Sigmoid colon (tissue), 7 donors: ENCODE measurements around the gene ARHGAP18. TPM values are rescaled to one million over a fixed set of nuclear protein-coding genes. Genes with fewer than 3 reads are reported as not detected.

Source experiments
- DNase-seq: peaks from one replicate; pipeline ENCODE4 v3.0.0-alpha.2; 2019
- H3K27ac ChIP-seq, 4 donors: fragments of 200-600 bp; sonication (generic); one replicate each; pipeline ENCODE4 v1.5.1; 2016 to 2019; ENCODE audit warnings: mild to moderate bottlenecking in 1 of 4
- H3K27me3 ChIP-seq, 3 donors: fragments of 200-600 bp; sonication (generic); one replicate each; pipeline ENCODE4 v1.5.1; 2019; ENCODE audit warnings: mild to moderate bottlenecking in 1 of 3
- H3K36me3 ChIP-seq, 4 donors: fragments of 200-600 bp; sonication (generic); one replicate each; pipeline ENCODE4 v1.5.1; 2016 to 2019
- H3K4me1 ChIP-seq, 4 donors: fragments of 200-600 bp; sonication (generic); one replicate each; pipeline ENCODE4 v1.5.1; 2017 to 2019
- H3K4me3 ChIP-seq, 4 donors: fragments of 200-600 bp; sonication (generic); one replicate each; pipeline ENCODE4 v1.5.1; 2017 to 2019; ENCODE audit warnings: mild to moderate bottlenecking in 2 of 4, moderate library complexity in 1 of 4
- H3K9me3 ChIP-seq, 4 donors: fragments of 200-600 bp in 3 of 4; sonication (generic) in 3 of 4; one replicate each; pipeline versions ENCODE4 v1.5.1 to v1.6.1; 2013 to 2019
- EP300 ChIP-seq, 4 donors: sonication (generic); formaldehyde crosslinking; IDR thresholded peaks; one replicate each; pipeline ENCODE4 v1.6.1; 2017; ENCODE audit warnings: antibody characterized with exemption in 4 of 4
- POLR2A ChIP-seq, 2 donors: fragments of 450-650 bp; IDR thresholded peaks; one replicate each; pipeline ENCODE4 v1.6.1; 2016; ENCODE audit warnings: antibody characterized with exemption in 2 of 2, mild to moderate bottlenecking in 2 of 2, moderate library complexity in 2 of 2
- POLR2AphosphoS5 ChIP-seq, 4 donors: sonication (generic); formaldehyde crosslinking; IDR thresholded peaks; one replicate each; pipeline ENCODE4 v1.6.1; 2017; ENCODE audit warnings: antibody characterized with exemption in 4 of 4
- WGBS, 2 donors: extraction: QIAGEN DNeasy Blood & Tissue Kit; methylation state at CpG; one replicate each; pipeline ENCODE4 v1.1.7; 2013; 5-methylcytosine and 5-hydroxymethylcytosine counted together
- intact Hi-C: fragments of 100-400 bp; cut with DNase I; formaldehyde crosslinking; loops from one replicate; pipeline ENCODE4 v1.15.1; 2023
- polyA plus RNA-seq, 3 donors: library from polyadenylated mRNA; stranded (reverse); fragments of 200-250 nt; gene quantifications; one replicate each; pipeline ENCODE4 v1.2.3, GENCODE V29; 2013
- total RNA-seq, 4 donors: library from RNA; depleted of rRNA; stranded (reverse); fragments of >200 nt; gene quantifications; one replicate each; pipeline ENCODE4 v1.1.0, GENCODE V29; 2016
- TF ChIP-seq, protein P1 (sequence below), 4 experiments: fragments of 450-650 bp in 3 of 4; fragments of 200-600 bp in 1 of 4; IDR thresholded peaks; one replicate each; pipeline ENCODE4 v1.5.1; 2016 to 2019; ENCODE audit warnings: antibody characterized with exemption in 4 of 4, mild to moderate bottlenecking in 3 of 4, moderate library complexity in 2 of 4
- donor health status: healthy with polysubstance abuse.
- donor health status: Bipolar disorder and iron deficiency.
- donor health status: healthy.

Gene ARHGAP18
- total and polyA plus RNA-seq, 7 donors, result 9.2 to 16.9 (median 10.7) TPM

DNA sequence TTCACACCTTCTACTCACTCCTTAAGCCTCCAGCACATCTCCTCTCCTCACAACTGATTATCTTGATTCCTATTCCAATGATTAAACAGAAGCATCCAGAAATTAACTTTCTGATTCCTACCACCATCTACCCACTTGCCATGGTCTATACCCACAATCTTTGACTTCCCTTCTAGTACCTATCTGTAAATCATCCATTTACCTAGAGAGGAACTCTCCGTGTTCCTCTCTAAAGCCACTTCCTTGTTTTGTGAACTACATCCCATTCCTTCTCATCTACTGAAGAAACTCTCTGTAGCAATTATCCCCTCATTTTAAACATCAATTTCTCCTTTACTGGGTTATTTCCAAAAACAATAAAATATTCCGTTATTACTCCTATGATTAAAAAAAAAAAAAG is 167.3 kb downstream of the ARHGAP18 start:
- WGBS, 2 donors, result 62 to 81% methylated on average over 2 of the region's 2 CpGs
- no peak overlapping the region for H3K27ac ChIP-seq
- no peak for DNase-seq
- H3K4me1 ChIP-seq, result no peaks in the 10 kb centered on the region
- no peak overlapping the region for H3K4me3 ChIP-seq
- H3K36me3 ChIP-seq, result no peaks in the 10 kb centered on the region
- TF ChIP-seq, protein P1, sequence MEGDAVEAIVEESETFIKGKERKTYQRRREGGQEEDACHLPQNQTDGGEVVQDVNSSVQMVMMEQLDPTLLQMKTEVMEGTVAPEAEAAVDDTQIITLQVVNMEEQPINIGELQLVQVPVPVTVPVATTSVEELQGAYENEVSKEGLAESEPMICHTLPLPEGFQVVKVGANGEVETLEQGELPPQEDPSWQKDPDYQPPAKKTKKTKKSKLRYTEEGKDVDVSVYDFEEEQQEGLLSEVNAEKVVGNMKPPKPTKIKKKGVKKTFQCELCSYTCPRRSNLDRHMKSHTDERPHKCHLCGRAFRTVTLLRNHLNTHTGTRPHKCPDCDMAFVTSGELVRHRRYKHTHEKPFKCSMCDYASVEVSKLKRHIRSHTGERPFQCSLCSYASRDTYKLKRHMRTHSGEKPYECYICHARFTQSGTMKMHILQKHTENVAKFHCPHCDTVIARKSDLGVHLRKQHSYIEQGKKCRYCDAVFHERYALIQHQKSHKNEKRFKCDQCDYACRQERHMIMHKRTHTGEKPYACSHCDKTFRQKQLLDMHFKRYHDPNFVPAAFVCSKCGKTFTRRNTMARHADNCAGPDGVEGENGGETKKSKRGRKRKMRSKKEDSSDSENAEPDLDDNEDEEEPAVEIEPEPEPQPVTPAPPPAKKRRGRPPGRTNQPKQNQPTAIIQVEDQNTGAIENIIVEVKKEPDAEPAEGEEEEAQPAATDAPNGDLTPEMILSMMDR (IDR thresholded peaks at IDR 0.05), result no peak
- TF ChIP-seq EP300 (IDR thresholded peaks at IDR 0.05) (no peak), POLR2A (IDR thresholded peaks at IDR 0.05) (no peak), POLR2AphosphoS5 (IDR thresholded peaks at IDR 0.05) (no peak)
- intact Hi-C loops, result no loop called here
- no peaks in the 10 kb centered on the region for H3K27me3 ChIP-seq
- H3K9me3 ChIP-seq, result no peaks in the 10 kb centered on the region

DNA sequence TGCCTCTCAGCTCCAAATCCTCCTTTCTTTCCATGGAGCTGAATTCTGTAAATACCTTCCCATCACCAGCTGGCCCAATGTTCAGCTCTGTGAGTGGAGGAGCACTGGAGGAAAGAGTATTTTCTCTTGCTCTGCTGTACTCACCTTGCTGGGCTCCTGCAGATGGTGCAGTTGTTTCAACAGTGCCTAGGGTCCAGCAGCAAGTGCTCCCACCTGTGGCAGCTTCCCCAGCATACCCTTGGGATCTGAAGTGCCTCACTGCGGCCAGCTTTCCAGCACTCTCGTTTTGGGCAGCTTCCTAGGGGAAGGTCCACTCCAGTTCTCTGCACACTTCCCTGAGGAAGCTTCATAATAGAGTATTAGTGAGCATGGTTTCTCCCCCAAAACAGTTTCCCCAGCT is 170.9 kb downstream of the ARHGAP18 start:
- H3K4me3 ChIP-seq, result no peak overlapping the region
- no peaks in the 10 kb centered on the region for H3K4me1 ChIP-seq
- no peak overlapping the region for H3K27ac ChIP-seq
- no peaks in the 10 kb centered on the region for H3K27me3 ChIP-seq
- 83 to 87% methylated on average over 2 of the region's 2 CpGs for WGBS, 2 donors
- no peak for TF ChIP-seq POLR2AphosphoS5 (IDR thresholded peaks at IDR 0.05)
- TF ChIP-seq, protein P1 (IDR thresholded peaks at IDR 0.05), result no peak
- TF ChIP-seq POLR2A (IDR thresholded peaks at IDR 0.05), result no peak
- TF ChIP-seq EP300 (IDR thresholded peaks at IDR 0.05), result no peak
- H3K36me3 ChIP-seq, result no peaks in the 10 kb centered on the region
- H3K9me3 ChIP-seq, result no peaks in the 10 kb centered on the region
- DNase-seq, result no peak
- intact Hi-C loops, result no loop called here

DNA sequence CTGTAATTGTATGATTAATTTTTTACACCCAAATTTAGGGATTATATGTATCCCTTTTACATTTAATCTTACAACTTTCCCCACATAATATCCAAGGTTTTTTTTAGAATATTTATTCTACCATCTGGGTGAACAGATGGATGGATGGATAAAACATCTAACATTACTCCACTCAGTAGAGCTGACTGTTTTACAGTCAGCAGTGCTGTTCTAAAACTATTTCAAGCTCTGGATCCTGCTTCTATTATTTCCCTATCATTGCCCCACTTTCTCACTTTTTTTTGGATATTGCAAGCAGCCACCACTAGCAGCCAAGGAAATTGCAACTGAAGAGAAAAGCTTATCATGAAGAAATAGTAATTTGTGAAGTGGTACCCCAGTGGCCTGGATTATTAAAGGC is 173.7 kb downstream of the ARHGAP18 start:
- Histone ChIP-seq H3K9me3 (no peaks in the 10 kb centered on the region), H3K27ac (no peak overlapping the region), H3K27me3 (no peaks in the 10 kb centered on the region), H3K4me3 (no peak overlapping the region), H3K4me1 (no peaks in the 10 kb centered on the region), H3K36me3 (no peaks in the 10 kb centered on the region)
- intact Hi-C loops, result no loop called here
- DNase-seq, result no peak
- TF ChIP-seq EP300 (IDR thresholded peaks at IDR 0.05) (no peak), POLR2AphosphoS5 (IDR thresholded peaks at IDR 0.05) (no peak), POLR2A (IDR thresholded peaks at IDR 0.05) (no peak)

DNA sequence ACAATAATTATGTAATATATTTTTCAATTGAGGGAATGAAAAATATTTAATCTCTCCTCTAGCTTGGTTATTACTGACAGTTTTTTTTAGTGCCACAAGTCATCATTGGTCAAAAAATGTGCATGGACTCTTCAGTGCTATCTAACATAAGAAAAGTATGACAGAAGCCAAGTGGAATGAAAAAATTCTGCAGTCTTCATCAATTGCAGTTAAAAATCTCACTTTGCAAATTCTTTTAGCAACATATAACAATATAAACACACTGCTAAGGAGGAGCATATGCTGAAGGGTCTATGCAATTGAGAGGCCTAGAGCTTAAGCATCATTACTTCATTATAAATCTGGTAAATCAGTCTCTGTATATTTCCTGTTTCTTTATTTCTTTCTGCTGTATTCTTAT is 175.1 kb downstream of the ARHGAP18 start:
- Histone ChIP-seq H3K36me3 (no peaks in the 10 kb centered on the region), H3K4me1 (no peaks in the 10 kb centered on the region)
- intact Hi-C loops, result no loop called here

More for the DNA sequence above, 175.1 kb downstream of the ARHGAP18 start:
- DNase-seq, result no peak
- no peaks in the 10 kb centered on the region for H3K9me3 ChIP-seq
- no peak overlapping the region for H3K4me3 ChIP-seq
- TF ChIP-seq, protein P1 (IDR thresholded peaks at IDR 0.05), result no peak
- no peak for TF ChIP-seq EP300 (IDR thresholded peaks at IDR 0.05)
- TF ChIP-seq POLR2A (IDR thresholded peaks at IDR 0.05), result no peak
- no peak for TF ChIP-seq POLR2AphosphoS5 (IDR thresholded peaks at IDR 0.05)
- H3K27me3 ChIP-seq, result no peaks in the 10 kb centered on the region
- no peak overlapping the region for H3K27ac ChIP-seq

Other genes with a start within 250 kb of the ARHGAP18 start
- not detected for gene TMEM244, start 151.1 kb upstream of the ARHGAP18 start, total RNA-seq
- gene TMEM244, start 151.1 kb upstream of the ARHGAP18 start, polyA plus RNA-seq, result not detected